ENCODE results near the gene KIF3A. TPM values are rescaled to one million over a fixed set of nuclear protein-coding genes. Genes with fewer than 3 reads are reported as not detected.

KIF3A gene
- total RNA-seq, 3 donors from 2014 or later: 4.5 to 15.7 (median 11.5) TPM

DNA sequence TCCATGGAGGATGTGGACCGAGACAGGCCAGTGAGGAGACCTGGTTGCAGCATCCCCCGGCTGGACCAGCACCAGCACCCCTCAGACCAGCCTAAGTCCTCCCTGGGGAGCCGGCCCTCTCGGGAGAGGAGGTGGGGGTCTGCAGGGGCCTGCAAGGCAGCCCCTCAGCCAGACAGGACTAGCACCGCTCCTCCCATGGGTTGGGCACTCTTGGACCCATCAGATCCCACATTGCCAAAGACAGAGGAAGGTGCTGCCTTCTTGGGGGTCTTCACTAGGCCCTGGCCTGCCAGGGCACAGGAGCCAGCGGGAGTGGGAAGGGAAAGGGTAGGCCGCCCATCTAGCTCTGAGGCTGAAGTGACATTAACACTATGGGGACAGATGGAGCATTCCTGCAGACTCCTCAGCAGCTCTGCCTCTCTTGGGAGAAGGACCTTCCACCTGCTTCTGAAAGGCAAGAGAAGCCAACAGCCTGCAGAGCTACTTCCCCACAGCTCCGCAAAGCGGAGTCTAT is 72.6 kb downstream of the KIF3A start:
- no peak for DNase-seq (ENCODE audit: low spot score in 2 of 2)
- H3K27ac ChIP-seq: no peak overlapping the region
- no peak overlapping the region for H3K4me3 ChIP-seq
- intact Hi-C loops (cut with DNase I; ENCODE audit: low total_unique reads): no loop called here
- TF ChIP-seq POLR2AphosphoS5 (IDR thresholded peaks at IDR 0.05) (no peak), POLR2A (IDR thresholded peaks at IDR 0.05) (no peak)
- TF ChIP-seq, protein P1, sequence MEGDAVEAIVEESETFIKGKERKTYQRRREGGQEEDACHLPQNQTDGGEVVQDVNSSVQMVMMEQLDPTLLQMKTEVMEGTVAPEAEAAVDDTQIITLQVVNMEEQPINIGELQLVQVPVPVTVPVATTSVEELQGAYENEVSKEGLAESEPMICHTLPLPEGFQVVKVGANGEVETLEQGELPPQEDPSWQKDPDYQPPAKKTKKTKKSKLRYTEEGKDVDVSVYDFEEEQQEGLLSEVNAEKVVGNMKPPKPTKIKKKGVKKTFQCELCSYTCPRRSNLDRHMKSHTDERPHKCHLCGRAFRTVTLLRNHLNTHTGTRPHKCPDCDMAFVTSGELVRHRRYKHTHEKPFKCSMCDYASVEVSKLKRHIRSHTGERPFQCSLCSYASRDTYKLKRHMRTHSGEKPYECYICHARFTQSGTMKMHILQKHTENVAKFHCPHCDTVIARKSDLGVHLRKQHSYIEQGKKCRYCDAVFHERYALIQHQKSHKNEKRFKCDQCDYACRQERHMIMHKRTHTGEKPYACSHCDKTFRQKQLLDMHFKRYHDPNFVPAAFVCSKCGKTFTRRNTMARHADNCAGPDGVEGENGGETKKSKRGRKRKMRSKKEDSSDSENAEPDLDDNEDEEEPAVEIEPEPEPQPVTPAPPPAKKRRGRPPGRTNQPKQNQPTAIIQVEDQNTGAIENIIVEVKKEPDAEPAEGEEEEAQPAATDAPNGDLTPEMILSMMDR (IDR thresholded peaks at IDR 0.05): no peak
- no peaks in the 10 kb centered on the region for H3K4me1 ChIP-seq
- no peaks in the 10 kb centered on the region for H3K27me3 ChIP-seq
- no peaks in the 10 kb centered on the region for H3K36me3 ChIP-seq
- H3K9me3 ChIP-seq: no peaks in the 10 kb centered on the region

GRCh38 chr5:132663771-132664695 is 73.3 kb downstream of the KIF3A start:
- H3K36me3 ChIP-seq: no peaks in the 10 kb centered on the region
- no peaks in the 10 kb centered on the region for H3K4me1 ChIP-seq
- H3K27ac ChIP-seq: no peak overlapping the region
- no peaks in the 10 kb centered on the region for H3K9me3 ChIP-seq
- no peak overlapping the region for H3K4me3 ChIP-seq
- DNase-seq (ENCODE audit: low spot score in 2 of 2): no peak
- H3K27me3 ChIP-seq: no peaks in the 10 kb centered on the region
- TF ChIP-seq POLR2A (IDR thresholded peaks at IDR 0.05): no peak
- TF ChIP-seq POLR2AphosphoS5 (IDR thresholded peaks at IDR 0.05): no peak
- TF ChIP-seq, protein P1 (IDR thresholded peaks at IDR 0.05): no peak
- intact Hi-C loops (cut with DNase I; ENCODE audit: low total_unique reads): no loop called here

DNA sequence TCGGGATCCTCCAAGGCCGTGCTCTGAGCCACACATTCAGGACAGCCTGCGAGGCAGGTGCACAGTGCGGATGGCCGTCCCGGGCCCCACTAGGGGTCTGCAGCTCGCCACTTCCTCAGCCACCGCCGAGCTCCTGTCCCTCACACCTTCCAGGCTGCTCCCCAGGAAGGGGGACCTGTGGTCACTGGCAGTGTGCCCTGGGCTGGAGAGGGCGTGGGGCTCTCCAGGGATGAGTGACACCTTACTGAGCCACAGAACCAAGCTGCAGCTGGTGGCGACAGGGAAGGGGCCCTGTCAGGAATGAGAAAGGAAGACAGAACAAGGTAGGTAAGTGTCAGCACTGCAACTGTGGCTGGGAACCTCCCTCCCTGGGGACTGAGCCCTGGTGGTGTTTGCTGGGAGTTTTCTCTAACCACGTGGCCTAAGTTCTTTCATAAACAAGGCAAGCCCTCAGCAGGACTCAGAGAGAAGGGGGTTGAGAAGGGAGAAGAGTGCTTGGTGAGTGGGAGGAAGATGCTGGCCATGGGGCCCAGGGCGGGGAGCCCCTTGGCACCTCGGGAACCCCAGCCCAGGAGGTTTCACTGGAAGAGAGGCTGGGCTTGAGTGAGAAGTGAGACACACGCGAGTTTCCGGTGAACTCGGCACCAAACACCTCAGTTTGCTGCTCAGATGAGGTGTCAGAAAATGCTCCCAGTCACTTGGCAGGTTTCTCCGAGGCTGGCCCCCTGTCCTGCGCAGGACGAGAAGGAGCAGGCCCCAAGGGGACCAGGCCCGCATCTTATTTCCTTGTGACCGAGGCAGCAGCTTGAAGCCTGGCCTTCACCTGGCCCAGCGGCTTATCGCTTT is 74.2 kb downstream of the KIF3A start:
- Histone ChIP-seq H3K36me3 (no peaks in the 10 kb centered on the region), H3K27ac (no peak overlapping the region), H3K4me1 (no peaks in the 10 kb centered on the region), H3K9me3 (no peaks in the 10 kb centered on the region), H3K27me3 (no peaks in the 10 kb centered on the region), H3K4me3 (no peak overlapping the region)
- TF ChIP-seq POLR2AphosphoS5 (IDR thresholded peaks at IDR 0.05) (no peak), POLR2A (IDR thresholded peaks at IDR 0.05) (no peak)
- TF ChIP-seq, protein P1 (IDR thresholded peaks at IDR 0.05): no peak
- intact Hi-C loops (cut with DNase I; ENCODE audit: low total_unique reads): no loop called here
- no peak for DNase-seq (ENCODE audit: low spot score in 2 of 2)

DNA sequence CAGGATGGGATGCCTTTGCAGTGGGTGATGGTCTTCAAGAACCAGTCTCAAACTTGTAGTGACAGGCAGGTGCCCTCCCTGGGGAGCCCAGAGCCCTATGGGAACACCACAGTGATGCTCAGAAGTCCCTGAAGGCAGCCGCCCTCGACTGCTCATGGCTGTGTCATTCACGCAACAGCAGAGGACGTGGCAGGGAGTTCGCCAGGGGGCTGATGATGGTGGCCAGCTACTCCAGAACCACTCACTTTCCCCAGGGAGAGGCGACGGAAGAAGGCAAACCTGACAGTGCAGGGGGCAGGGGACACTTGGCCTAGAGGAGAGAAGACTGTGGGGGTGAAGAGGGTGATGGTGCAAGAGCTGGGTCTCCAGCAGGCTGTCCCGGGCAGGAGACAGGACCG is 75.3 kb downstream of the KIF3A start:
- no peaks in the 10 kb centered on the region for H3K36me3 ChIP-seq
- DNase-seq (ENCODE audit: low spot score in 2 of 2): no peak
- no peaks in the 10 kb centered on the region for H3K4me1 ChIP-seq
- no peak overlapping the region for H3K4me3 ChIP-seq
- TF ChIP-seq, protein P1 (IDR thresholded peaks at IDR 0.05): no peak
- TF ChIP-seq POLR2AphosphoS5 (IDR thresholded peaks at IDR 0.05): no peak
- TF ChIP-seq POLR2A (IDR thresholded peaks at IDR 0.05): no peak
- H3K27ac ChIP-seq: no peak overlapping the region
- H3K9me3 ChIP-seq: no peaks in the 10 kb centered on the region
- H3K27me3 ChIP-seq: no peaks in the 10 kb centered on the region
- intact Hi-C loops (cut with DNase I; ENCODE audit: low total_unique reads): no loop called here
